Smooth muscle cell of the umbilical artery (primary cell): ENCODE results near the gene ANP32B. TPM values are rescaled to one million over a fixed set of nuclear protein-coding genes. Genes with fewer than 3 reads are reported as not detected.

ENCODE experiments used
- total RNA-seq: library from RNA; depleted of rRNA; stranded (reverse); fragments of >200 nt; gene quantifications from 2 replicates; pipeline ENCODE4 v1.2.3, GENCODE V29; 2014

ANP32B gene
- 6.2 and 9.3 TPM in 2 replicates for total RNA-seq

GRCh38 chr9:97982683-97983588 is at the start of gene ANP32B:
Gene ANP32B, plus strand, starts transcription at chr9:97983341. Its CDS starts 215 bp downstream, at chr9:97983556.

GRCh38 chr9:97938081-97938644 is 45.0 kb upstream of the ANP32B start, which contains the start of gene HEMGN:
Gene HEMGN, minus strand, starts transcription at chr9:97938172. Its CDS starts 36 bp downstream, at chr9:97938136.

GRCh38 chr9:98056269-98057137 is 73.4 kb downstream of the ANP32B start, which contains the start of gene NANS:
Gene NANS, plus strand, starts transcription at chr9:98056732. Its CDS starts 77 bp downstream, at chr9:98056809.

Other genes starting within 250 kb of the ANP32B start
- not detected in 2 replicates for gene FOXE1, start 130.1 kb upstream of the ANP32B start, total RNA-seq
- 9.5 and 12.2 TPM in 2 replicates for gene TRMO, start 60.8 kb upstream of the ANP32B start, total RNA-seq
- not detected in 2 replicates for gene HEMGN, start 45.2 kb upstream of the ANP32B start, total RNA-seq
- 84.6 and 87.3 TPM in 2 replicates for gene NANS, start 73.4 kb downstream of the ANP32B start, total RNA-seq
- 3.0 and 8.0 TPM in 2 replicates for gene TRIM14, start 135.9 kb downstream of the ANP32B start, total RNA-seq
- 0.30 and 0.37 TPM in 2 replicates for gene CORO2A, start 209.3 kb downstream of the ANP32B start, total RNA-seq